Suppressor macrophage treated with lipopolysaccharide for 4 hours (primary cell): ENCODE results near the gene CLDND2.
A peak's percentile ranks its signal among the peaks of the same experiment; 100 is the strongest.
"Not testable (repeated sequence)": the region's sequence is repeated elsewhere in the genome, so short reads cannot be mapped to it uniquely, and the experiment has no call there.

Source experiments
- DNase-seq: peaks from one replicate; pipeline ENCODE4 v3.0.0-alpha.2; 2020

Gene CLDND2

GRCh38 chr19:51368366-51369282, at the start of gene CLDND2:
TSS of gene CLDND2 (minus strand) at chr19:51369003. CDS start at chr19:51368577, 426 bp downstream.
- no peak for DNase-seq

GRCh38 chr19:51417810-51418157, 49.0 kb upstream of the CLDND2 start:
- DNase-seq = no peak

GRCh38 chr19:51417107-51417809, 48.5 kb upstream of the CLDND2 start, which contains the start of gene SIGLEC10:
TSS of gene SIGLEC10 (minus strand) at chr19:51417642. CDS start at chr19:51417581, 61 bp downstream.
- DNase-seq = peak; percentile 85

- not testable (repeated sequence) for DNase-seq
Measured at GRCh38 chr19:51416422-51416821, 47.6 kb upstream of the CLDND2 start.

- no peak for DNase-seq
Measured at GRCh38 chr19:51415187-51415586, 46.4 kb upstream of the CLDND2 start.

- no peak for DNase-seq
Measured at GRCh38 chr19:51410950-51411748, 42.3 kb upstream of the CLDND2 start.

- peak; percentile 90 for DNase-seq
Measured at GRCh38 chr19:51407511-51408131, 38.8 kb upstream of the CLDND2 start.

- DNase-seq = no peak
Measured at GRCh38 chr19:51402117-51402516, 33.3 kb upstream of the CLDND2 start.

GRCh38 chr19:51399936-51400335, 31.1 kb upstream of the CLDND2 start:
- DNase-seq = not testable (repeated sequence)

- no peak for DNase-seq
Measured at GRCh38 chr19:51399231-51399630, 30.4 kb upstream of the CLDND2 start.

- peak; percentile 63 for DNase-seq
Measured at GRCh38 chr19:51398096-51398704, 29.4 kb upstream of the CLDND2 start.

GRCh38 chr19:51397453-51397852, 28.6 kb upstream of the CLDND2 start:
- not testable (repeated sequence) for DNase-seq

- no peak for DNase-seq
Measured at GRCh38 chr19:51396175-51396574, 27.4 kb upstream of the CLDND2 start.

- DNase-seq = peak; percentile 99
Measured at GRCh38 chr19:51394050-51394836, 25.4 kb upstream of the CLDND2 start.

GRCh38 chr19:51392701-51393100, 23.9 kb upstream of the CLDND2 start:
- DNase-seq = peak; percentile 60

GRCh38 chr19:51391073-51391611, 22.3 kb upstream of the CLDND2 start:
- no peak for DNase-seq

- no peak for DNase-seq
Measured at GRCh38 chr19:51389143-51389542, 20.3 kb upstream of the CLDND2 start.

GRCh38 chr19:51387924-51388389, 19.2 kb upstream of the CLDND2 start, which contains the start of gene LIM2:
TSS of gene LIM2 (minus strand) at chr19:51387974. CDS start at chr19:51387443, 531 bp downstream.
- no peak for DNase-seq

GRCh38 chr19:51386882-51387520, 18.2 kb upstream of the CLDND2 start:
- DNase-seq = no peak

- DNase-seq = no peak
Measured at GRCh38 chr19:51382004-51382403, 13.2 kb upstream of the CLDND2 start.
